Mesodermal cell (in vitro differentiated cells): ENCODE measurements around the gene LRBA.

Source experiments
- H3K27ac ChIP-seq: 2 replicates; pipeline ENCODE4 v1.7.0; 2013; ENCODE audit warnings: mild to moderate bottlenecking, low read depth, low read length, moderate library complexity; ENCODE audit not compliant: severe bottlenecking
- H3K36me3 ChIP-seq: 2 replicates; pipeline ENCODE4 v1.7.1; 2013; ENCODE audit warnings: mild to moderate bottlenecking, low read length, moderate library complexity; ENCODE audit not compliant: control insufficient read depth, insufficient read depth
- H3K4me1 ChIP-seq: one replicate; pipeline ENCODE4 v1.7.1; 2013; ENCODE audit warnings: mild to moderate bottlenecking, low read length; ENCODE audit not compliant: insufficient read depth, control insufficient read depth, poor library complexity, severe bottlenecking
- H3K4me3 ChIP-seq: 2 replicates; pipeline ENCODE4 v1.7.0; 2013; ENCODE audit warnings: low read length, control low read depth, mild to moderate bottlenecking; ENCODE audit not compliant: insufficient read depth, poor library complexity, severe bottlenecking; ENCODE audit errors: extremely low read depth
- H3K9me3 ChIP-seq: 2 replicates; pipeline ENCODE4 v1.7.1; 2013; ENCODE audit warnings: mild to moderate bottlenecking, low read length, moderate library complexity; ENCODE audit not compliant: control insufficient read depth
- WGBS, 2 experiments: methylation state at CpG; one replicate each; pipeline ENCODE4 v1.1.5; 2013; ENCODE audit warnings: missing lambda C conversion rate in 2 of 2; ENCODE audit not compliant: insufficient coverage in 2 of 2; 5-methylcytosine and 5-hydroxymethylcytosine counted together

LRBA gene

DNA sequence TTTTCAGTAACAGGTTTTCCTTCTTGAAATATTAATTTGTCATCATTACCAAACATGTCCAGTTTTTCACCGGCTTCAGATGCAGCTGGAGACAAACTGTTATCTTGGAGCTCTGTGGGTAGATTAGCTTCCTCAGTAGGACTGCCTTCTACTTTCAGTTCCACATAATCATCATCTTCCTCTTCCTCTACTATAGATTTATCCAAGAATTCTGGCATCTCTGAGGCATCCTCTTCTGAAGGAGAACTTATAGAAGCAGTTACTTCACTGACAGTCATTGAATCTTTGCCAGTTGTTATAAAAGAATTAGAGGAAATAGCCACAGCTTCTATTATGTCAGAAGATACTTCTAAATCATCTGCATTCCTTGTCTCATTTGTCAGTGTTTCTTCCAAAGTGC is 162.9 kb downstream of the LRBA start:
- peaks cover 2% of the 10 kb centered on the region for H3K36me3 ChIP-seq
- H3K4me3 ChIP-seq, result no peak overlapping the region
- H3K4me1 ChIP-seq, result no peaks in the 10 kb centered on the region
- no peak overlapping the region for H3K27ac ChIP-seq
- H3K9me3 ChIP-seq, result no peaks in the 10 kb centered on the region
- 80% methylated on average over 1 of the region's 1 CpG; no CpG with 5 or more reads in 1 of the 2 experiments for WGBS, 2 experiments

DNA sequence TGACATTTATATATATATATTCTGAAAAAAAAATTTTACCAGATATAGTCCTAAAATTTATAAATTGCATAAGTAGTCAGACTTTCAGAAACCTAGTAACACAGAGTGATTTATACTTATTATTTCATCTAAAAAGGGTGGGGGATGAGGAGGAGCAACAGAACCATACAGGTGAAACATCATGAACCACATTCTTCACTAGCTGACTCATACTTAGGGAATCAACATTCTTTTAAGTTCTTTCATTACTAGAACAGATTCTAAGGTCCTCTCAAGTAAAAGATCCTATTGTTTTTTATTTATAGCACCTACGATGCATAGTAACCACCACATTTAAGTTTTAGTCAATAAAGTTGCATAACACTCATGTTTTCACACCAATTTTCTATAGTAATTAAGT is 166.1 kb downstream of the LRBA start:
- H3K9me3 ChIP-seq, result no peaks in the 10 kb centered on the region
- 100% methylated on average over 1 of the region's 1 CpG; no CpG with 5 or more reads in 1 of the 2 experiments for WGBS, 2 experiments
- H3K36me3 ChIP-seq, result peaks cover 2% of the 10 kb centered on the region
- no peaks in the 10 kb centered on the region for H3K4me1 ChIP-seq
- no peak overlapping the region for H3K4me3 ChIP-seq
- no peak overlapping the region for H3K27ac ChIP-seq

DNA sequence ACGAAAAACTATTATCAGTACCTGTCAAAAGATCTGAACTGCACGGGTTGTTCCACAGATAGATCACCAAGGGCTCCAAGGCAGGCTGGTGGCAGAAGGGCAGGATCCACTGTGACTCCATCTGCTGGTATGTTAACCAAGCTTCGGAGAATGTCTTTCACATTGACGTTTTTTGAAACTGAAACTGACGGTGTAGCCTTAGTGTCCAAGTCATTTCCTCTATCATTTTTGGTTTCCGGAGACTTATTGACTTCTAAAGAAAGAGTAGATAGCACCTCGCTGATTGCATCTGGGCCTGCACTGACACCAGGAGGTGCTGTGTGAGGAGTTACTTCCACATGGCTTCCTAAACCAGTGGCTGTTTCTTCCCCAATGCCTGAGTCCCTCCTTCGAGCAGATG is 186.9 kb downstream of the LRBA start:
- H3K4me3 ChIP-seq, result no peak overlapping the region
- no peaks in the 10 kb centered on the region for H3K36me3 ChIP-seq
- 88 to 98% methylated on average over 7 of the region's 8 CpGs for WGBS, 2 experiments
- H3K9me3 ChIP-seq, result no peaks in the 10 kb centered on the region
- H3K4me1 ChIP-seq, result no peaks in the 10 kb centered on the region
- no peak overlapping the region for H3K27ac ChIP-seq

DNA sequence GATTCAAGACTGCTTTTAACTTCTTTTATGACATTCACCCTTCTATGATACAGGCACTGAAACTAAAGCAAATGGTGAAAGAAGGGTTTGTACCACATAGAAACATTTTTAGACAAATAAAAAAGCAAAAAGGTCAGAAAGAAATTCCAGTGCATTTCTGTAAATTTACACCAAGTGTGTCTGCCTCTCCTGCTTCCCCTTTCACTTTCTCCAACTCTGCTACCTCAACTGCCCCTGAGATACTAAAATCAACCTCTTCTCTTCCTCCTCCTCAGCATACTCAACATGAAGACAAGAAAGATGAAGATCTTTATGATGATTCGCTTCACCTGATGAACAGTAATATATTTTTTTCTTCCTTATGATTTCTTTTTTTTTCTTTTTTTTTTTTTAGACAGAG is 187.9 kb downstream of the LRBA start:
- H3K4me3 ChIP-seq, result no peak overlapping the region
- no peaks in the 10 kb centered on the region for H3K36me3 ChIP-seq
- H3K4me1 ChIP-seq, result no peaks in the 10 kb centered on the region
- WGBS, 2 experiments, result no CpG with 5 or more reads among the region's 1 CpG
- H3K9me3 ChIP-seq, result no peaks in the 10 kb centered on the region
- no peak overlapping the region for H3K27ac ChIP-seq

DNA sequence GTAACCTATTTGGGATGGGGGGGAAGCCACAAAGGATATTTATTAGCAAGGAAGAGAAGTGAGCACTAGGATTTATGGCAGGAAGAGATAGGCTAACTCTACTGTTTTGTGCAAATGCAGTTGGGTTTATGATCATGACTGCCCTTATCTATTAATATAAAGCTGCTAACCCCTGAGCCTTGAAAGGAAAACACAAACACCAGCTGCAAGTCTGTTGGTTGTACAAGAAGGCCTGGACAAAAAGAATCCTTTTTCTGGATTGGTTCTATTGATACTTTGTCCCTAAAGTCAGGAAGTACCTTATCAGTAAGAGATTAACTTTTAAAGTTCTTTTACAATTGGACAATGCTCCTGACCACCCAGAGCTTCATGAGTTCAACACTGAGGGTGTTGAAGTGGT is 188.8 kb downstream of the LRBA start:
- Histone ChIP-seq H3K9me3 (no peaks in the 10 kb centered on the region), H3K4me1 (peaks cover 4% of the 10 kb centered on the region), H3K4me3 (no peak overlapping the region), H3K27ac (no peak overlapping the region), H3K36me3 (no peaks in the 10 kb centered on the region)

DNA sequence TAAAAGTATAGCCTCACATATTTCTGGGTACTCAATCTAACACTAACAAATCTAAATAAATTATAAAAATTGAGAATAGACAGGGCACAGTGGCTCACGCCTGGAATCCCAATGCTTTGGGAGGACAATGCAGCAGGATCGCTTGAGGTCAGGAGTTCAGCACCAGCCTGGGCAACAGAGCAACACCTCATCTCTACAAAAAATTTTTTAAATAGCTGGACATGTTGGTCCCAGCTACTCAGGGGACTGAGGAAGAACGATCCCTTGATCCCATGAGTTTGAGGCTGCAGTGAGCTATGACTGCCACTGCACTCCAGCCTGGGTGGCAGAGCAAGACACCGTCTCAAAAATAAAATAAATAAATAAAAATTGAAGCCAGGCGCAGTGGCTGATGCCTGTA is 192.7 kb downstream of the LRBA start:
- Histone ChIP-seq H3K27ac (no peak overlapping the region), H3K4me3 (no peak overlapping the region), H3K36me3 (no peaks in the 10 kb centered on the region), H3K9me3 (no peaks in the 10 kb centered on the region), H3K4me1 (peaks cover 5% of the 10 kb centered on the region)
- 80 to 95% methylated on average over 1 to 3 of the region's 5 CpGs for WGBS, 2 experiments

DNA sequence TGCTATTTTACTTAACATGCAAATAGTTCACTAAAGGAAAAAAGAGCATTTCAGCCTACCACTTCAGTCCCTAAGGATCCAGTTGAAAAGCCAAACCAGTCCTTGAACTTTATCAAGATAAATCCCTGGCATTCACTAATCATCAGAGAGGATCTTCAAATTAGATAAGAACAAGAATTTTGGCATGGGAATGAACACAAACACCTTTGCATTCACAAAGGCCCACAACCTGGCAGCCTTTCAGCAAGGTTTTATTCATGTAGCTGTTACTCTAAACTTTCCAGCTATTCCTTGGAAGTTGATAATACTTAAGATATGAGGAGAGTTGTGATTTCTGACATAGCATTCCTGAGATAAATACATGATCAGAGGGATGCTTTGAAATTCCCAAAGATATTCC is 193.4 kb downstream of the LRBA start:
- H3K4me1 ChIP-seq, result peaks cover 5% of the 10 kb centered on the region
- H3K9me3 ChIP-seq, result no peaks in the 10 kb centered on the region
- H3K4me3 ChIP-seq, result no peak overlapping the region
- H3K27ac ChIP-seq, result peak overlapping the region; percentile 66
- H3K36me3 ChIP-seq, result no peaks in the 10 kb centered on the region

DNA sequence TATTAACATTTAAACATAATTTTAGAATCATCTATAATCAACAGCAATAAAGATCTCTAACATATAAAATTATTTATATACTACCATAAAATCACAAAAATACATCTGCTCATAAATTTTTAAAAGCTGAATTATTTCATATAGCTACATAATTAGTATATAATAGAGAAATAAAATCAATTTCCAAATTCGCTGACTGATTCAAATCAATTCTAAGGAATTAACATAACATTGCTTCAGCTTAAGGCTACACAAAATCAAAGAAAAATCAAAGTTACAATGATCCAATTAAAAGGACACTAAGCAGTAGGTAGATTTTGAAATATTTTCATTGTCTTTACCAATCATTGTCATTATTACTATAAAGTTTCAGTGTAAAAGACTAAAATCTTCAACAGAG is 194.7 kb downstream of the LRBA start:
- WGBS, 2 experiments, result no CpG with 5 or more reads among the region's 1 CpG
- H3K4me1 ChIP-seq, result peaks cover 5% of the 10 kb centered on the region
- no peaks in the 10 kb centered on the region for H3K9me3 ChIP-seq
- H3K36me3 ChIP-seq, result no peaks in the 10 kb centered on the region
- H3K27ac ChIP-seq, result no peak overlapping the region
- no peak overlapping the region for H3K4me3 ChIP-seq

DNA sequence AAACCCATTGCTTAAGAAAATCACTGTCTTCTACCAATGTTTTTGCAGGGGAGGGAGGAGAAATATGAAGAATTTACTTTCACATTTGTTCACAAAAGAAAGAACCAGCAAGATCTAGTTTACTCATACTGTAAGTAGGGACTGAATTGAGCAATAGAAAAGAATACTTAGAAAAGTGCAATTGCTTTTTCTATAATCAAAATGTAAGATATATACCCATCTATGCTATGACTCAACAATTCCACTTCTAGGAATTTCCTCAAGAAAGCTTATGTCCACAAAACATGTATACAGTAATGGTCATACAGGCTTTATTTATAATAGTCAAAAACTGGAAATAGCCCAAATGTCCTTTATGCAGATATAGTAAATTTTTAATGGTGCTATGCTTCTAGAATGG is 196.4 kb downstream of the LRBA start:
- H3K4me3 ChIP-seq, result no peak overlapping the region
- no peaks in the 10 kb centered on the region for H3K36me3 ChIP-seq
- peaks cover 5% of the 10 kb centered on the region for H3K4me1 ChIP-seq
- no peaks in the 10 kb centered on the region for H3K9me3 ChIP-seq
- H3K27ac ChIP-seq, result no peak overlapping the region

DNA sequence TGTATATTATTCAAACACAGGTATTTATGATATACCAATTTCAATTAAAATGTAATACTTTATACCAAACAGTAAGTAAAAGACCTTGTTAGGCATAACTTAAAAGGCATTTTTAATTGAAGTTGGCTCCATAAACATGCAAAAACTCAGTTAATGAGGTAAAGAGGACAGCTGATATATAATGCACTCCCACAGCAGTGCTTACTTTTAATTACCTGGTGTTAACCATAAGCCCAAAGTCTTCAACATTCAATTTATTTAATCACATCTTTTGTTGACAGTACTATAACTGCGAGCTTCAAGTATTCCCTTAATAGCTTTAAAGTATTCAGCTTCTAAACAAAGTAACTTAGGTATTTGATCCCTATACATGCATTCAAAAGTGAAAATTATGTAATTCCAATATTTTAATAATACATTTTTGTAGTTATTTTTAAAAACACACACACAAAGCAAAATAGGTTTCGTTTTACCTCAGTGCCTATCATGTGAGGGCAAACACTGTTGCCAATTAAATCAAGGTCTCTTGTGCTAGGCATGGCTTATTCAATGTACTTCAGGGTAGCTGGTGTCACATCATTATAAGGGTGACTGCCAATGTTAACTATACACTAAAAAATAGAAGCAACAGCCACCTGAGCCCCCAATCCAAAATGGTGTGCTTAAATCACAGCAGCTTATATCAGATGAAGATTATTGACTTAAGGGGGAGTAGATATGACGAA is 197.1 kb downstream of the LRBA start:
- H3K27ac ChIP-seq, result no peak overlapping the region
- WGBS, 2 experiments, result 80 to 100% methylated on average over 1 of the region's 3 CpGs
- H3K4me1 ChIP-seq, result peaks cover 5% of the 10 kb centered on the region
- no peak overlapping the region for H3K4me3 ChIP-seq
- no peaks in the 10 kb centered on the region for H3K36me3 ChIP-seq
- H3K9me3 ChIP-seq, result no peaks in the 10 kb centered on the region

DNA sequence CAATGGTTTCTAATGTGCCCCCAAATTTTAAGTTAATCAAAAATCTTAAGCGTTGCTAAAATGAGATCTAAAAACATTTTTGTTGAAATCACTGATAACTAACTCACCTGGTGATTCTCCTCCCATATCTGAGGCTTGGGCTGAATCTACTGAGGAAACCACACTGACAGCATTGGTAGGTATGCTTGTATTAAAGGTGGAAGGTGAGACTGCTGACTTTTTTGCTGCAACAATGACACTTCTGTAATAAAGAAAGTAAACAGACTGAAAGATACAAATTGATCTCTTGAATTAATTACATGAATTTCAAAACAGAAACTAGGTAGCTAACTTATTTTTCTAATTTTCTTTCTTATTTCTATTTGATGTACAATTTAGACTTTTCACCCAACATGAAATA is 198.1 kb downstream of the LRBA start:
- H3K27ac ChIP-seq, result no peak overlapping the region
- H3K4me3 ChIP-seq, result no peak overlapping the region
- H3K36me3 ChIP-seq, result no peaks in the 10 kb centered on the region
- WGBS, 2 experiments, result 80% methylated on average over 1 of the region's 1 CpG; no CpG with 5 or more reads in 1 of the 2 experiments
- peaks cover 5% of the 10 kb centered on the region for H3K4me1 ChIP-seq
- no peaks in the 10 kb centered on the region for H3K9me3 ChIP-seq
